NCI-H1436 treated with DMSO at 0.1 percent for 48 hours (cell line): ENCODE data around the gene PIP5K1B.
"Not testable (repeated sequence)": the region's sequence is repeated elsewhere in the genome, so short reads cannot be mapped to it uniquely, and the experiment has no call there.

Source experiments
- DNase-seq: peaks from one replicate; lab custom pipeline; 2025; lab: John Stamatoyannopoulos, UW

Gene PIP5K1B

DNA sequence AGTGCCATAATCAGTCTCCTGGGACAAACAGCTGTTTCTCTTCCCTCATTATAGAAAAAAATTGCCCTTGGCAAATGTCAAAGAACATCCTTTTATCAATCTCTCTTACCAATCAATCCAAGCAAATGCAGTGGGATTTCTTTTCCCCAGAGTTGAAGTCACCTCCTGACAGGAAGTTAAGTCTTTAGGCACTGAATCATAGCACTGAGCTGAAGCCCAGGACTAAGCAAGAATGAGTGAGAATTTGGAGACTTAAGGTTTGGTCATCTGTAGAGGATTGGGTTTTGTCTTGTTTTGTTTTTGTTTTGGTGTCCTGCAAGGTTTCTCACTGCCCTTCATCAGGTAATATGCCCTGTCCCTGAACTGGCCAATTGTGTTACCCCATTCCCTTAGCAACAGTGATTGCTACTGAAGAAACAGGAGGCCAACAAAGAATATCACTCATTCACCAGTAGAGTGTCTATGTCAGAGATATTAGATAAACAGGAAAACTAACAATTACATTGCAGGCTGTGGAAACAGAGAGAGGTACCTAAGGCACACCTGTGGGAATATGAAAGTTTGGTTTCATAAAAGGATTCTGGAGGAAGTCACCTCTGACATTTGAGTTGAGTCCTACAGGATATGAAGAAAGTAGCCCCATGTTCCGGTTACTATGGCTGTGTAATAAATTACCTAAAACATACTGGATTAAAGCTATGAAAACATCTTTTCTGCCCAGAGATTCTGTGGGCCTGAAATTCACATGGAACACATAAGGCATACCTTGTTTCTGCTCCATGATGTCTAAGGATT, 326.0 kb downstream of the PIP5K1B start:
- DNase-seq: no peak

DNA sequence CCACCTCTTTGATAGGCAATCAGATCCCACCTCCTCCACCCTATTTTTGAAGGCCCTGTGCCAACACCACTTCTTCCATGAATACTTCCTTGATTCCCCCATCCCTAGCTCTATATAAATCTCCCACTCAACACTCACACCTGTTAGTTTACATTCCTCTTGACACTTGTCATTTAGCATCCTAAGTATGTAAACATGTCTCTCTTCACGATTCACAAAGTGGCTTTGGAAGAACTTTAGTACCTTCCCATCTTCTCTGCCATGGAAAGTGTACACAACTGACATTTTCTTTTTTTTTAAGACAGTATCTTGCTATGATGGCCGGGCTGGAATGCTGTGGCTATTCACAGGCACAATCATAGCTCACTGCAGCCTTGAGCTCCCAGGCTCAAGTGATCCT, 329.0 kb downstream of the PIP5K1B start:
- DNase-seq: no peak

- DNase-seq: no peak
Measured at GRCh38 chr9:69035438-69036308, 330.6 kb downstream of the PIP5K1B start, which contains the start of gene FXN. FXN (plus strand) TSS chr9:69035752; CDS start chr9:69035783, 31 bp downstream.

- DNase-seq: no peak
Measured at GRCh38 chr9:69036309-69036708, 331.3 kb downstream of the PIP5K1B start.

- DNase-seq: no peak
Measured at GRCh38 chr9:69036799-69037198, 331.8 kb downstream of the PIP5K1B start.

- no peak for DNase-seq
Measured at GRCh38 chr9:69040646-69041045, 335.6 kb downstream of the PIP5K1B start.

DNA sequence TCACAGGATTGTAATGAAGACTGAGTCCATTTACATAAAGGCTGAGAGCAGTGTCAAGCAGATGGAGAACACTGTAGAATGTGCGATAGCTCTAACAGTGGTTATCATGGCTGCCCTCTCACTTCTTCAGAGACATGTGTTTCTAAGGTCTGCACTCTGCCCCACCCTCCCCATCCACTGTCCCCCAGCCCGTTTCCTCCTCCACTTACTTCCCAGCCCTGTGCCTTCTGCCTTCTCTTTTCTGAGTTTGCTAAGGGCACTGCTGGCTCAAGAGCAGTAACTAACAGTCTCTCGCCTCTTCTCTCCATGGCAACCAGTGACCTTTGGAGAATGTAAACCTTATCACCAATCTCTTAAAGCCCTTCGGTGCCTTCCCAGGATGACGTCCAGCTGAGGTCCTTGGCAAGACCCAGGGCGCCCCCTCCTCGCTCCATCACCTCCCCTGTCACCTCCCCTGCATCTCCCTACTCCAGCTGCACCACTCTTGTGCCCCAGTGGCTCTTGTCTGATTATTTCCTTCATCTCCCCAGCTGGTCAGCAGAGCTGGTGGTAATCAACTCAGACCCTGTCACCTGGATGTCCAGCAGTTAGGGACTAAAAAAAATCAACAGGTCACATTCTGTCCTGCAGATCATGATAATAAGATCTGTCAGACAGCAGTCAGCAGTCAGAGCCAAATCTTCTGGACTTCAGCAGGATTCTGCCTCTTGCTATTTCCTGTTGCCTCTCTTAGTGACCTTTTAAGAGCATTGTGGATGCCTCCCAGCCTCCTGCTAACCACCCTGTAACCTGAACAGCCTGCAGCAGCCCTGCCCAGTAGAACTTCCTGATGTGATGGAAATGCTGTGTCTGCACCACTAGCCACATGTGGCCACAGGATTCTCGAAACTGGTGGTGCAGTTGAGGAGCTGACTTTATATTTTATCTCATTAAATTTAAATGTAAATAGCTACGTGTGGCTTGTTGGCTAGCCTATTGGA, 339.5 kb downstream of the PIP5K1B start:
- DNase-seq: no peak

GRCh38 chr9:69045821-69046220, 340.8 kb downstream of the PIP5K1B start:
- no peak for DNase-seq

DNA sequence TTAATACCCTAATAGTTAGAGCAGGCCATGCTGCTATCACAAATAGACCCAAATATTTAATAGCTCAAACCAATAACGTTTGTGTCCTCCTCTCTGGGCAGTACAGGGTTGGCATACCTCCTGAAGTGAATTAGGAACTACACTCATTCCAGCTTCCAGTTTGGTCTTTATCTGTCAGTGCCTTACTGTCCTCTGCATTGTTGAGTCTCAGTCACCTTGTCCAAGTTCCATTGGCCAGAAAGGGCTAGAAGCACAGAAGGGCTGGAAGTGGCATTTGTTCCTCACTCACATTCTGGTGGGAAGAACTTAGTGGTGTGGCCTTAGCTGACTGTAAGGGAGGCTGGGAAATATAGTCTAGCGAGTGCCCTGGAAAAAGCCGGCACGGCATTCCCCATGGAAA, 341.7 kb downstream of the PIP5K1B start:
- DNase-seq: no peak

- no peak for DNase-seq
Measured at GRCh38 chr9:69047371-69047770, 342.3 kb downstream of the PIP5K1B start.

DNA sequence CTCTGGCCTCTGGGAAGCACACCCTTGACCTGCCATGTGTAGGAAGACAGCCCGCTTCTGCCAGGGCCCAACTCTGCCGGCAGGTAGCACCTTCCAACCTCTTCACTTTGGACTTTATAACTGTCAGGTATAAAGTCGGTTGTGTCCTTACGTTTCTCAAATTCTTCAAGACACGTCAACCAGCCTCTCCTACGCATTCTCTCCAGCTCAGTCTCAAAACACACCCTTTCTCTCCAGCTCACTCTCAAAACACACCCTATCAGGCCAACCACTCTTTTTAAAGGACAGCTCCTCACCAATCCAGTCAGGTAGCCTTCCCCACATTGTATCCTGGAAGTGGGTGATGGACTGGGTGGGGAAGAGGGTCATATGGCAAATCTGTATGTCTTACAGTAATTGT, 344.1 kb downstream of the PIP5K1B start:
- no peak for DNase-seq

- DNase-seq: not testable (repeated sequence)
Measured at GRCh38 chr9:69050936-69051335, 345.9 kb downstream of the PIP5K1B start.

DNA sequence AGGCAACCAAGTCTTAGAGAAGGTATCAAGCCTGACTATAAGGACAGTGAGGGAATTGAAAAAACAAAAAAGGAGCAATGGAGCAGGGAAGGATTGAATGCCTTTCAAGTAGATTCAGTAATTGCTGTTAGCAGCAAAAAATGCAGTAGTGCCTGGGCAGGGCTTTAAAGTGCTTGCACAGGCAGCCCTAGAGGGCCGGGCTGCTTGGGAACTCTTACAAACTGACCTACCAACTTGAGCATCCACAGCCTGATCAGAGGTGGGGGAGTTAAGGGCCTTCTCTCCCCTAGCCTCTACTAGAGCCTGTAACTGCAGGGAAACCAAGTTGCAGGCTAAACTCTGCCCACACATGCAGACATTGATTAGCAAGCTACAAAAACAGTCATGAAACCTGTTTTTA, 349.9 kb downstream of the PIP5K1B start:
- DNase-seq: no peak

DNA sequence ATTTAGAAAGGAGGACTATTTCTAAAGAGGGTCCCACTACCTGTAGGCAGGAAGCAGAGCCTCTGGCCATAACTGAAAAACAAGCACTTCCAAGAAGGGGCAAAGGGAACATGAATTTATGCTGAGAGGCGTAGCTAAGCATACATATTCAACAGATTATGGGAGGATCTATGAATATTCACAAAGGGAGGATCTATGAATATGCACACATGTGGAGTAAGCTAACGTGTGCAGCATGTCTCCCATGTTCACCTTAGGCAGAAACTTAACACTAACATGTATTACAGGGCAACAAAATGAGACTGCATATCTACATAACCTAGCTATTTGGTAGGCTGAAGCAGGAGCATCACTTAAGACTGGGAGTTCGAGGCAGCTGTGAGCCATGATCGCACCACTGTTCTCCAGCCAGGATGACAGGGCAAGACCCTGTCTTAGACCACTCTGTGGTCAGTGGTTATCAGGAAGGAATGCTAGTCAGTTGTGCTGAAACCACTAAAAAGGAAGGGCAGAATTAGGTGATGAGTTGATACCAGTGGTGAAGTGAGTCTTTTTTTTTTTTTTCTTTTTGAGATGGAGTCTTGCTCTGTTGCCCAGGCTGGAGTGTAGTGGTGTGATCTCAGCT, 351.3 kb downstream of the PIP5K1B start:
- no peak for DNase-seq

GRCh38 chr9:69058101-69058500, 353.1 kb downstream of the PIP5K1B start:
- DNase-seq: no peak
